ENCODE measurements around the gene TMEM44.
"Not testable (repeated sequence)": the region's sequence is repeated elsewhere in the genome, so short reads cannot be mapped to it uniquely, and the experiment has no call there.

Gene TMEM44

GRCh38 chr3:194642769-194643168 is 9.6 kb upstream of the TMEM44 start:
- no peak for DNase-seq (ENCODE audit: low read depth in 1 of 2, low spot score in 1 of 2)

GRCh38 chr3:194640829-194641228 is 7.6 kb upstream of the TMEM44 start:
- no peak for DNase-seq (ENCODE audit: low read depth in 1 of 2, low spot score in 1 of 2)

GRCh38 chr3:194638991-194639605 is 5.9 kb upstream of the TMEM44 start:
- DNase-seq (ENCODE audit: low read depth in 1 of 2, low spot score in 1 of 2): no peak

GRCh38 chr3:194637541-194638400 is 4.6 kb upstream of the TMEM44 start:
- DNase-seq (ENCODE audit: low read depth in 1 of 2, low spot score in 1 of 2): no peak

- no peak for DNase-seq (ENCODE audit: low read depth in 1 of 2, low spot score in 1 of 2)
Measured at GRCh38 chr3:194637066-194637465, 3.8 kb upstream of the TMEM44 start.

GRCh38 chr3:194632809-194633348 is 340 bp downstream of the TMEM44 start:
- no peak for DNase-seq (ENCODE audit: low read depth in 1 of 2, low spot score in 1 of 2)

GRCh38 chr3:194632226-194632808 is 902 bp downstream of the TMEM44 start:
- DNase-seq (ENCODE audit: low read depth in 1 of 2, low spot score in 1 of 2): no peak

- DNase-seq (ENCODE audit: low read depth in 1 of 2, low spot score in 1 of 2): no peak
Measured at GRCh38 chr3:194631696-194632095, 1.5 kb downstream of the TMEM44 start.

- not testable (repeated sequence) for DNase-seq (ENCODE audit: low read depth in 1 of 2, low spot score in 1 of 2)
Measured at GRCh38 chr3:194630681-194631080, 2.5 kb downstream of the TMEM44 start.

- DNase-seq (ENCODE audit: low read depth in 1 of 2, low spot score in 1 of 2): no peak
Measured at GRCh38 chr3:194624956-194625355, 8.3 kb downstream of the TMEM44 start.

GRCh38 chr3:194623449-194624290 is 9.5 kb downstream of the TMEM44 start:
- DNase-seq (ENCODE audit: low read depth in 1 of 2, low spot score in 1 of 2): no peak

- DNase-seq (ENCODE audit: low read depth in 1 of 2, low spot score in 1 of 2): no peak
Measured at GRCh38 chr3:194622621-194623340, 10.4 kb downstream of the TMEM44 start.

- no peak for DNase-seq (ENCODE audit: low read depth in 1 of 2, low spot score in 1 of 2)
Measured at GRCh38 chr3:194621947-194622346, 11.3 kb downstream of the TMEM44 start.

- no peak for DNase-seq (ENCODE audit: low read depth in 1 of 2, low spot score in 1 of 2)
Measured at GRCh38 chr3:194620196-194620595, 13.0 kb downstream of the TMEM44 start.

- no peak for DNase-seq (ENCODE audit: low read depth in 1 of 2, low spot score in 1 of 2)
Measured at GRCh38 chr3:194619741-194620140, 13.5 kb downstream of the TMEM44 start.

GRCh38 chr3:194618858-194619608 is 14.2 kb downstream of the TMEM44 start:
- DNase-seq (ENCODE audit: low read depth in 1 of 2, low spot score in 1 of 2): no peak

- DNase-seq (ENCODE audit: low read depth in 1 of 2, low spot score in 1 of 2): no peak
Measured at GRCh38 chr3:194617827-194618226, 15.4 kb downstream of the TMEM44 start.

GRCh38 chr3:194617143-194617671 is 16.0 kb downstream of the TMEM44 start:
- no peak for DNase-seq (ENCODE audit: low read depth in 1 of 2, low spot score in 1 of 2)

GRCh38 chr3:194615226-194615625 is 18.0 kb downstream of the TMEM44 start:
- no peak for DNase-seq (ENCODE audit: low read depth in 1 of 2, low spot score in 1 of 2)
